HFF-Myc (cell line): ENCODE measurements around the gene SMIM13.

ENCODE experiments used
- DNase-seq: peaks from one replicate; pipeline ENCODE4 v3.0.0-alpha.2; 2011; ENCODE audit warnings: low read depth; ENCODE audit errors: extremely low read depth
- H3K4me3 ChIP-seq: replicated peaks from 2 replicates; pipeline ENCODE4 v1.5.1; 2011; ENCODE audit warnings: low read depth, mild to moderate bottlenecking, control low read depth, low read length
- TF ChIP-seq, protein P1 (sequence below): IDR thresholded peaks from 2 replicates; pipeline ENCODE4 v1.5.1; 2012; ENCODE audit warnings: mild to moderate bottlenecking, low read depth, low read length, control low read depth; ENCODE audit errors: missing control alignments

SMIM13 gene

DNA sequence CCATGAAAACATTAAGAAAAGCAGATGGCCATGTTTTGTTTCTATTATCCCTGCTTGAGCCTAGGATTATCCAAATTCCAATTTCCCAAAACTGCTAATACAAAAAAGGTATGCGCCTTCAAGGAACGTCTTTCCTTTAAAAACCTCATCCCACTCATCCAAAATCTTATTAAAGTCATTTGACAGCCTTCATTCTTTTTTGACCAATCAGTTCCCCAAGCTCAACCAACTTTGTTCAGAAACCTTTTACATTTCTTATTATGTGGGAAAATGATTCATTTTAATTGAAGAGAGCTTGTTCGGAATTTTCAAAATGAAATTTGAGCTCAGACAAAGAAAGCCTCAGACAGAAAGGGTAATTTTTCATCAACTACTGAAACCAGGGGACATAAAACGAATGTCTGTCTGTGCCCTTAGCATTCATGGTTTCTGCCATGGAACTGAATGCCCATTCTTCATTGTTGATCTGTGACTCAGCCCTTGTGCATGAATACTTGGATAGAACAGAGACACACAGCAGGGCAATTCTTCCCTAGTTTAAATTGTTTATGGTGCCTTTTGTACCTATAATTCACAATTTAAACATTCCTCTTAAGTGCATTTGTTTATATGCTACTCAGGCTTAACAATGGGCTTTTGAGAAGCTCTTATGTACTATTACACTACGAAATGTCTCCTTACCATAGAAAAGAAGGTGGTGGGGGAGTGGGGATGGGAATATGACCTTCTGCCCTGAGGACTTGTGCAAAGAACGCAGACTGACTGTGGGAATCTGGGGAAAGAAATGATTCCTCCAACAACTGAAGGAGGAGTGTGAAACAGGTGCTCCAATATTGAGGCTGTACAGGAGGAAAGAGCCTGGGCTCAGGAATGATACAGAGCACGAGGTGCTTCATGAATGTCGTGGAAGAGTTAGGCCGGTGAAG lies 67.7 kb downstream of the SMIM13 start:
- TF ChIP-seq, protein P1, sequence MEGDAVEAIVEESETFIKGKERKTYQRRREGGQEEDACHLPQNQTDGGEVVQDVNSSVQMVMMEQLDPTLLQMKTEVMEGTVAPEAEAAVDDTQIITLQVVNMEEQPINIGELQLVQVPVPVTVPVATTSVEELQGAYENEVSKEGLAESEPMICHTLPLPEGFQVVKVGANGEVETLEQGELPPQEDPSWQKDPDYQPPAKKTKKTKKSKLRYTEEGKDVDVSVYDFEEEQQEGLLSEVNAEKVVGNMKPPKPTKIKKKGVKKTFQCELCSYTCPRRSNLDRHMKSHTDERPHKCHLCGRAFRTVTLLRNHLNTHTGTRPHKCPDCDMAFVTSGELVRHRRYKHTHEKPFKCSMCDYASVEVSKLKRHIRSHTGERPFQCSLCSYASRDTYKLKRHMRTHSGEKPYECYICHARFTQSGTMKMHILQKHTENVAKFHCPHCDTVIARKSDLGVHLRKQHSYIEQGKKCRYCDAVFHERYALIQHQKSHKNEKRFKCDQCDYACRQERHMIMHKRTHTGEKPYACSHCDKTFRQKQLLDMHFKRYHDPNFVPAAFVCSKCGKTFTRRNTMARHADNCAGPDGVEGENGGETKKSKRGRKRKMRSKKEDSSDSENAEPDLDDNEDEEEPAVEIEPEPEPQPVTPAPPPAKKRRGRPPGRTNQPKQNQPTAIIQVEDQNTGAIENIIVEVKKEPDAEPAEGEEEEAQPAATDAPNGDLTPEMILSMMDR: no peak

DNA sequence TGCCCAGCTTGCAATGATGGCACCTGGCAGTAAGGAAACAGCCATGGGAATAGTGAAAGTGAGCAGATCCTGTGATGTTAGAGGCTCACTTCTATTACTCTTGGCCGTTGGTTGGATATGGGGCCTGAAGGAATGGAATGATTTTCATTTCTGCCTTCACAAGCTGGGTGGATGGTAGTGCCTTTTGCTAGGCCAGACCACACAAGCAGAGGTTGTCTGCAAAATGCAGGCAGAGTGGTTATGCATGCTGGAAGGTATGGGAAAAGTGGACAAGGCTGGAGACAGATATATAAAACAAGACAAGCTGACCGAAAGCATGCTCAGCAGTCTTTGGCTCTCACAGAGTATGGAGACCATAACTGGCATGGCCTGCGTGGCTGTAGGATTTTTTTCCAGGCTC lies 68.6 kb downstream of the SMIM13 start:
- TF ChIP-seq, protein P1: no peak
- no peak for DNase-seq

More for the DNA sequence above, 67.7 kb downstream of the SMIM13 start:
- no peak for DNase-seq
- H3K4me3 ChIP-seq: no peak overlapping the region

DNA sequence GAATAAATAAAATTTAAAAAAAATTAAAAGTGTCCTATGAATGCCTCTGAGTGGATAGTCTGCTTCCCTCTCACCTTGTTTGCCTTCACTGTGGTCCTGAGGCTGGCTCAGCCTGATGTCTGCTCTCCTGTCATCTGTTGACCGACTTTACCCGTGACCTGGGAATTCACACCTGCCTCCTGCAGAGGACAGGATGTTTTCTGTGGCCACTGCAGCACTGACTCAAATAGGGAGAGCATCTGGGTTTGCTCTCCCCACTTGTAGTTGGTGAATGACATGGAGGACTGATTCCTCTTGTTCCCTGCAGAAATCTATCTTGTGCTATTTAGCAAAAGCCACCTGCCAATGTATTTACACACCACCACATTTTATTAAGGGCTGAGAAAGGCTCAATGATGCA lies 70.3 kb downstream of the SMIM13 start:
- no peak for DNase-seq
- TF ChIP-seq, protein P1: no peak
- H3K4me3 ChIP-seq: no peak overlapping the region

More for the DNA sequence above, 68.6 kb downstream of the SMIM13 start:
- H3K4me3 ChIP-seq: no peak overlapping the region

DNA sequence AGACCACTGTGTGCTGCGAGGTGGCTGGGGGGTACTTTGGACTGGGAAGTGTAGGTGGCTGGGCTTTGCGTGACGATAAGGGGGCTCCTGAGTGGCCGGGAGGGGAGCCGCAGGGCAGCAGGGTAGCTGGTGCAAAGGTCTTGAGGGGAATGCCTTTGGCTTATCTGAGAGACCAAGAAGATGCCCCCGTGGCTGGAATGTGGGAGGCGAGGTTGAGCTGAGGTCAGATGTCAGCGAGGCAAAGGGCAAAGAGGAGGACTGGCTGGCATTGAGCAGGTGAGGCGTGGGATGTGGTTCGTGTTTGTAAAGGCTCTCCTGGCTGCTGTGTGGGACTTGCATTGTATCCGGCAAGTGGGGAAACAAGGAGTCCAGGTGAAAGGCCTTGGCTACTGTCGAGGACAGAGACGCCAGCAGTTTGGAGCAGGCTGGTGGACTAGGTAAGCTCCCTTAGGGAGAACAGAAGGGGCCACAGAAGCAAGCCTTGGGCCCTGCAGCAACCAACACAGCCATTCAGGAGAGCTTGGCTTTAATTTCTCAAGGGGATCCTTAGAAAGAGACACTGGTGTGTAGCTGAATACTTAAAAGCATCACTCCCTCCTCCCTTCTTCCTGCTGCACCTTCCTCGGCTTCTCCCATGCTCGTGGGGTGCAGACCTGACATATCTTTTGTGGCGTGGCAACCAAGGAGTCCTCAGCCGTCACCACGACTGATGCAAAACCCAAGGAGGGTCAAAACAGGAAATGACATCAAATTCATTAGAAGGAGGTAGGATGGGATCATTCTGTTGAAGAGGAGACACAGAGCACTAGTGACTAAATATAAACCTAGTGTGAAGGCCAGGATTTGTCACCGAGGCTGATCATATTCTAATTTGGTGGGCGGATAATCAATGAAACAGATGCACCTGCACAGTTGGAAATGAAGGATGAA lies 71.3 kb downstream of the SMIM13 start:
- no peak for DNase-seq
- TF ChIP-seq, protein P1: no peak
- no peak overlapping the region for H3K4me3 ChIP-seq

DNA sequence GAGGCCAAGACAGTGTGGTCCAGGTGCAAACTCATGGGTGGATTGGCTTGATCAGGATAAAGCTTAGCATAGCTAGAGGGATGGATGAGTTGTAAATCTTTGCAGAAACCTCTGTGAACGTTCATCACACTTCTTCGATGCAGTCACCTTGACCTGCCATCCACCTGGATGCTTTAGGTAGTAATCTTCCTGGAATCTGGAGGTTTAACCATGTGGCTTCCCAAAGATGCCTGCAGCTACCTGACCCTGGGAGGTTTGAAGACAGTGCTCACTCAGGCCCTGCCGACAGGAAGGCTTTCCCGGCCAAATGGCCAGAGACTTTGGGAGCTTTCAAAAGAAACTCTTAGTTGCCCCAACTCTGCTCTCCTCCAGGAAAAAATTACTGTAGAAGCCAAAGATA lies 73.3 kb downstream of the SMIM13 start:
- TF ChIP-seq, protein P1: no peak
- no peak overlapping the region for H3K4me3 ChIP-seq
- DNase-seq: no peak

DNA sequence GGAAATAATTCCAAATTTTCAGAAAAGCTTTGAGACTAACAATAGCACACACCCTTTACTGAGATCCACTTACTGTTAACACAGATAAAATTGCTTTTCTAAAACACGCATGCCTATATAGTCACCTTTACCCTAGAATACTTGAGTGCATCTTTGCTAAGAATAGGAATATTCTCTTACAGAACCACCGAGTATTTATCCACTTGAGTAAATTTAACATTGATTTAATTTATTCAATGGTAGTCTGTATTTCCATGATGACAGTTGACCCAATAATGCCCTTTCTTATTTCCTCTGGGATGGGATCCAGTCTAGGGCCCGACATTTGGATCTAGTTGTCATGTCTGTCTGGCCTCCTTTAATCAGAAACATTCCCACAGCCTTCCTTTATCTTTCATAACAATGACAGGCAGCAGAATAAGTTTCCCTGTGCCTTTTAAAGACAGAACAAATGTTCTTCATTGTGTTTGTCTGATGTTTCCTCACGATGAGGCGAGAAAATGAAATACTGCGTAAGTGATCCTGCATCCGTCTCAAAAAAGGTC lies 74.5 kb downstream of the SMIM13 start:
- no peak for DNase-seq
- TF ChIP-seq, protein P1: no peak
- H3K4me3 ChIP-seq: no peak overlapping the region
